ENCODE results near the gene STARD3. TPM values are rescaled to one million over a fixed set of nuclear protein-coding genes. Genes with fewer than 3 reads are reported as not detected.

Gene STARD3
- total and polyA plus RNA-seq, 9 of the 15 experiments (the other 6 are each of a cell fraction or from before 2014, with no cell fraction given): 0.63 to 87.0 (median 46.0) TPM

GRCh38 chr17:39684369-39685192 lies 47.6 kb downstream of the STARD3 start:
- ATAC-seq: no peak
- peak overlapping the region in 1 of 2 experiments; percentile 71; a peak in 2 of 4 replicates for H3K9ac ChIP-seq (ENCODE audit: insufficient read depth in 1 of 2, low read depth in 2 of 2, low read length in 2 of 2)
- intact Hi-C loops (cut with micrococcal nuclease) (loop anchor here (5.0 kb wide), 1 partner anchor 48 kb away; the partner anchor contains the start of gene MIEN1), in situ Hi-C loops (cut with MboI) (no loop called here)
- TF ChIP-seq PTBP1 (IDR thresholded peaks at IDR 0.05; ENCODE audit: low read depth, low read length) (no peak), SRSF3 (IDR thresholded peaks at IDR 0.05; ENCODE audit: insufficient read depth, low read length) (no peak), TFE3 (CRISPR knock-in tag; IDR thresholded peaks at IDR 0.05) (no peak), ILF3 (IDR thresholded peaks at IDR 0.05; ENCODE audit: borderline replicate concordance) (no peak), FOS (IDR thresholded peaks at IDR 0.05; ENCODE audit: extremely low read depth, insufficient read length) (no peak), E2F6 (IDR thresholded peaks at IDR 0.05; ENCODE audit: borderline replicate concordance in 1 of 2, extremely low read depth in 1 of 2, insufficient read depth in 1 of 2, insufficient read length in 1 of 2, low read depth in 1 of 2, low read length in 1 of 2, poor library complexity in 1 of 2, severe bottlenecking in 1 of 2) (no peak), ZSCAN29 (IDR thresholded peaks at IDR 0.05) (no peak), ZKSCAN3 (CRISPR knock-in tag; IDR thresholded peaks at IDR 0.05) (no peak), KDM4B (IDR thresholded peaks at IDR 0.05; ENCODE audit: borderline replicate concordance in 2 of 2, low read depth in 1 of 2) (no peak), ZBTB2 (IDR thresholded peaks at IDR 0.05) (no peak), FOSL1 (tag; conservative IDR thresholded peaks at IDR 0.05) (no peak), HOXB6 (CRISPR knock-in tag; IDR thresholded peaks at IDR 0.05; ENCODE audit: borderline replicate concordance) (no peak), ZNF212 (CRISPR knock-in tag; IDR thresholded peaks at IDR 0.05) (no peak)
- no peaks in the 10 kb centered on the region for H3K36me3 ChIP-seq (ENCODE audit: control insufficient read depth, insufficient read depth, low read length)
- no peak overlapping the region for H2AFZ ChIP-seq (ENCODE audit: low read depth, low read length)
- BruUV-seq (replicated peaks): no TSS peak
- no peaks in the 10 kb centered on the region for H3K27me3 ChIP-seq (ENCODE audit: control insufficient read depth in 2 of 2, insufficient read depth in 2 of 2, low read length in 2 of 2)
- H4K20me1 ChIP-seq (replicated peaks; ENCODE audit: control insufficient read depth, insufficient read depth, low read length): no peaks in the 10 kb centered on the region
- H3K4me1 ChIP-seq (replicated peaks in 1 of 2; ENCODE audit: control insufficient read depth in 2 of 2, insufficient read depth in 2 of 2, low read length in 2 of 2): peaks cover 20 to 21% of the 10 kb centered on the region in 2 experiments; a peak in 4 of 5 replicates
- H3K9me1 ChIP-seq (ENCODE audit: control insufficient read depth, insufficient read depth, low read length): no peaks in the 10 kb centered on the region
- H3K4me3 ChIP-seq: no peak overlapping the region
- peaks cover 7% of the 10 kb centered on the region; the same call in 2 of the 3 replicates for H3K79me2 ChIP-seq (ENCODE audit: control insufficient read depth, insufficient read depth, low read length)
- DNase-seq (ENCODE audit: extremely low read depth in 1 of 4, low spot score in 3 of 4): no peak
- no peak overlapping the region for H3K27ac ChIP-seq (ENCODE audit: extremely low read depth, low read depth, low read length)
- no peaks in the 10 kb centered on the region for H3K9me3 ChIP-seq (replicated peaks; ENCODE audit: control insufficient read depth, insufficient read depth, low read depth, low read length)
- WGBS (ENCODE audit: insufficient coverage, low coverage, missing lambda C conversion rate): 92% methylated on average over 11 of the region's 12 CpGs
- ChIA-PET POLR2A (interaction anchor here (1.0 kb wide), 1 partner anchor 8 kb away, joined by 3 read pairs; no protein-coding TSS in a partner anchor), CTCF (ENCODE audit: low intra/inter-chr PET ratio) (no interaction called here)
- H3K4me2 ChIP-seq (ENCODE audit: insufficient read depth, low read length): no peak overlapping the region
- no peak for FAIRE-seq
